MCF 10A (cell line): ENCODE measurements around the gene ZMYND15. TPM values are rescaled to one million over a fixed set of nuclear protein-coding genes. Genes with fewer than 3 reads are reported as not detected.

Experiments
- BruUV-seq: library from RNA; stranded (reverse); fragments of 400-500 nt; replicated peaks from 2 replicates; lab custom pipeline; 2021; lab: Mats Ljungman, UMichigan
- CTCF ChIA-PET: fragments of 300-600 bp; sonication (Branson Sonifier 250); formaldehyde crosslinking; extraction: SDS; loops from one replicate; lab custom pipeline; 2021; ENCODE audit warnings: antibody characterized with exemption, inconsistent platforms; lab: Yijun Ruan, JAX
- POLR2A ChIA-PET: fragments of 300-600, 350-650 bp; sonication (Branson Sonifier 250); formaldehyde crosslinking; extraction: SDS; loops from one replicate; lab custom pipeline; 2020; ENCODE audit warnings: antibody characterized with exemption, inconsistent platforms; lab: Yijun Ruan, JAX
- DNase-seq: peaks from one replicate; pipeline ENCODE4 v3.0.0-alpha.2; 2018; ENCODE audit not compliant: unreplicated experiment
- H3K27ac Mint-ChIP-seq: one replicate; pipeline ENCODE4 v1.8.0; 2022; ENCODE audit warnings: mild to moderate bottlenecking, low read depth, mixed read lengths; ENCODE audit not compliant: unreplicated experiment
- H3K27me3 Mint-ChIP-seq: one replicate; pipeline ENCODE4 v1.8.0; 2022; ENCODE audit warnings: mixed read lengths; ENCODE audit not compliant: insufficient read depth, unreplicated experiment
- H3K36me3 Mint-ChIP-seq: one replicate; pipeline ENCODE4 v1.8.0; 2022; ENCODE audit warnings: mild to moderate bottlenecking, moderate library complexity, mixed read lengths; ENCODE audit not compliant: insufficient read depth, unreplicated experiment
- H3K4me1 Mint-ChIP-seq: one replicate; pipeline ENCODE4 v1.8.0; 2022; ENCODE audit warnings: mixed read lengths; ENCODE audit not compliant: insufficient read depth, unreplicated experiment
- H3K4me3 Mint-ChIP-seq: one replicate; pipeline ENCODE4 v1.8.0; 2022; ENCODE audit warnings: mild to moderate bottlenecking, moderate library complexity, mixed read lengths; ENCODE audit not compliant: unreplicated experiment
- H3K9me3 Mint-ChIP-seq: one replicate; pipeline ENCODE4 v1.8.0; 2022; ENCODE audit warnings: mixed read lengths; ENCODE audit not compliant: unreplicated experiment
- intact Hi-C: fragments of 100-400 bp; cut with micrococcal nuclease; formaldehyde crosslinking; loops from 2 replicates; pipeline ENCODE4 v1.14.1; 2022
- total RNA-seq: library from RNA; stranded (reverse); gene quantifications from 2 replicates; pipeline ENCODE4 v1.2.3, GENCODE V29; 2022
- TF ChIP-seq, protein P1 (sequence below): fragments of 200-600 bp; IDR thresholded peaks from one replicate; pipeline ENCODE4 v1.8.0; 2022; ENCODE audit warnings: antibody characterized with exemption, mild to moderate bottlenecking; ENCODE audit not compliant: unreplicated experiment

The ZMYND15 gene
- total RNA-seq, 1 experiment from 2014 or later, result 1.8 TPM

DNA sequence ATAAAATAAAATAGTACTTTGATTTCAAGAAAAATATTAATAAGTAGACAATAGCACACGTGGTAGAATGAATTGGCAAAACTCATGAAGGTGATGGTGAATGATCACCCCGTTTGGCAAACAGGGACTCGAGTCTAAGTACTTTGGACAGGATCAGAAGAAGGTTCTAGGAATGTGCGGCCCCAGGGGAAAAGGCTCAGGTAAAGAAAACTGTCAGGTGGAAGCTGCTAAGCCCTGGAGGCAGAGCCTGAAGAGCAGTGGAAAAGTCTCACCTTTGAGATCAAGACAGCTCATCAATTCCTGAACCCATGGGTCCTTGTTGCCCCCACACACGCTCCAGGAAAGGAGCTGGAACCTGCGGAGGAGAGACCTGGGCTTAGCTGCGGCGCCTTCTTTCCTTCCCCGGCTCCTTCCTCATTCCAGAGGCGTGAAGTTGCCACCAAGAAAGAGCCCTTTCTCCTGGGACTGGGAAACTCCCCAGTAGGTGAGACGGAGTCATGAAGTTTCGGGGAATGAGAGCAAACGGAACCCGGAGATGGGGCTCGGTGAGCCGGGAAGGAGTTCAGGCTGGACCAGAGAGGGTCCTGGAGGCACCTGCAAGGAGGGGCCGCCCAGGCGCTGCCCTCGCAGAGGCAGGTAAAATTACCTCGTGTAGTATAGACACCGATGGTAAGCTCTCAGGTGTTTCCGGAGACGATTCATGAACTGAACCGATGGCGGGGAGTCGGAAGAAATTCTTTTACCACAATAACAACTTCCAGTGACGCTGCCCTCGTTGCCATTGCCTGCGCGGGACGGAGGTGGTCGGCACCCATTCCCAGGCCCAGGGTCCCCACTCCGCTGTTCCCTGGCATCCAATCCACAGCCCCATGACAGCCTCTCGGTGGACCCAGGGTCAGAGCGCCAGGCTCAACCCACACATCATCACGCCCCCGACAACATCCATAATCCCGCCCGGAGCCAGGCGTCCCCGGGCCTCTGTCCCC lies 1.2 kb upstream of the ZMYND15 start:
- TF ChIP-seq, protein P1, sequence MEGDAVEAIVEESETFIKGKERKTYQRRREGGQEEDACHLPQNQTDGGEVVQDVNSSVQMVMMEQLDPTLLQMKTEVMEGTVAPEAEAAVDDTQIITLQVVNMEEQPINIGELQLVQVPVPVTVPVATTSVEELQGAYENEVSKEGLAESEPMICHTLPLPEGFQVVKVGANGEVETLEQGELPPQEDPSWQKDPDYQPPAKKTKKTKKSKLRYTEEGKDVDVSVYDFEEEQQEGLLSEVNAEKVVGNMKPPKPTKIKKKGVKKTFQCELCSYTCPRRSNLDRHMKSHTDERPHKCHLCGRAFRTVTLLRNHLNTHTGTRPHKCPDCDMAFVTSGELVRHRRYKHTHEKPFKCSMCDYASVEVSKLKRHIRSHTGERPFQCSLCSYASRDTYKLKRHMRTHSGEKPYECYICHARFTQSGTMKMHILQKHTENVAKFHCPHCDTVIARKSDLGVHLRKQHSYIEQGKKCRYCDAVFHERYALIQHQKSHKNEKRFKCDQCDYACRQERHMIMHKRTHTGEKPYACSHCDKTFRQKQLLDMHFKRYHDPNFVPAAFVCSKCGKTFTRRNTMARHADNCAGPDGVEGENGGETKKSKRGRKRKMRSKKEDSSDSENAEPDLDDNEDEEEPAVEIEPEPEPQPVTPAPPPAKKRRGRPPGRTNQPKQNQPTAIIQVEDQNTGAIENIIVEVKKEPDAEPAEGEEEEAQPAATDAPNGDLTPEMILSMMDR, result no peak
- intact Hi-C loops, result no loop called here
- POLR2A ChIA-PET, result interaction anchor here (0.6 to 2.7 kb wide), 10 partner anchors 28 to 373 kb away, joined by 3 to 8 read pairs (median 4); partner anchors contain the start of genes ARRB2, CHRNE, PELP1 and ZNF232
- CTCF ChIA-PET, result interaction anchor here (0.6 to 1.2 kb wide), 6 partner anchors 45 to 196 kb away, joined by 3 to 4 read pairs (median 4); no protein-coding TSS in a partner anchor
- TSS peak; percentile 29 for BruUV-seq
- Mint-ChIP-seq H3K27ac (peak overlapping the region; percentile 76), H3K9me3 (no peaks in the 10 kb centered on the region), H3K27me3 (no peaks in the 10 kb centered on the region), H3K4me3 (peak overlapping the region; percentile 73), H3K36me3 (peaks cover 3% of the 10 kb centered on the region), H3K4me1 (peaks cover 30% of the 10 kb centered on the region)
- peak; percentile 45 for DNase-seq

DNA sequence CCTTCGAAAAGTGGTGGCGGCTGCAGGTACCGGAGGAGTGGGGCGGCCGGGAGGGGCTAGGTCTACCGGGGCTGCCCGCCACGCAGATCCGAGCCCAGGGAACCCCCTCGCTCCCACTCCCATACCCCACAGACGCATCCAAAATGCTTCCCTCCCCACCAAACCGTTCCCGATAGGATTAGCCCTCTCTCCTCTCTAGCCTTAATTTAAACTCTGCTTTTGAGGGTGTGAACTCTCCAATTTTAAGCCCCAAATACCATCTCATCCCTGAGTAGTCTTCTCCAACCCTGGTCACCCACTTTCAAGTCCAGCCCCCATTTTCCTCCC lies 355 bp downstream of the ZMYND15 start:
- POLR2A ChIA-PET, result interaction anchor here (1.0 to 2.7 kb wide), 5 partner anchors 30 to 226 kb away, joined by 3 to 8 read pairs (median 6); partner anchors contain the start of genes ARRB2, CHRNE and PELP1
- Mint-ChIP-seq H3K27me3 (no peaks in the 10 kb centered on the region), H3K27ac (peak overlapping the region; percentile 40), H3K4me3 (peak overlapping the region; percentile 73), H3K4me1 (peaks cover 29% of the 10 kb centered on the region), H3K9me3 (no peaks in the 10 kb centered on the region), H3K36me3 (no peaks in the 10 kb centered on the region)
- no peak for DNase-seq
- CTCF ChIA-PET, result interaction anchor here (0.6 kb wide), 1 partner anchor 81 kb away, joined by 5 read pairs; no protein-coding TSS in a partner anchor
- TF ChIP-seq, protein P1, result no peak
- no TSS peak for BruUV-seq
- intact Hi-C loops, result no loop called here

DNA sequence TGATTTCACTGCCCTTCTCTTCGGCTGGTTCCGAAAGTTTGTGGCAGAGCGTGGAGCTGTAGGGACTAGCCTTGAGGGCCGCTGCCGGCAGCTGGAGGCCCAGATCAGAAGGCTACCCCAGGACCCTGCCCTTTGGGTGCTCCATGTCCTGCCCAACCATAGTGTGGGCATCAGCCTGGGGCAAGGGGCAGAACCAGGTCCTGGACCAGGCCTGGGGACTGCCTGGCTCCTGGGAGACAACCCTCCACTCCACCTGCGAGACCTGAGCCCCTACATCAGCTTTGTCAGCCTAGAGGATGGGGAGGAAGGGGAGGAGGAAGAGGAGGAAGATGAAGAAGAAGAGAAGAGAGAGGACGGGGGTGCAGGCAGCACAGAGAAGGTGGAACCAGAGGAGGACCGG lies 951 bp downstream of the ZMYND15 start:
- no TSS peak for BruUV-seq
- peak overlapping the region; percentile 73 for H3K4me3 Mint-ChIP-seq
- no peaks in the 10 kb centered on the region for H3K27me3 Mint-ChIP-seq
- TF ChIP-seq, protein P1, result no peak
- DNase-seq, result no peak
- H3K4me1 Mint-ChIP-seq, result peaks cover 24% of the 10 kb centered on the region
- peak overlapping the region; percentile 40 for H3K27ac Mint-ChIP-seq
- H3K36me3 Mint-ChIP-seq, result no peaks in the 10 kb centered on the region
- intact Hi-C loops, result no loop called here
- POLR2A ChIA-PET, result interaction anchor here (0.7 to 1.2 kb wide), 2 partner anchors 23 to 49 kb away, joined by 3 to 5 read pairs; no protein-coding TSS in a partner anchor
- CTCF ChIA-PET, result interaction anchor here (0.6 kb wide), 1 partner anchor 80 kb away, joined by 5 read pairs; no protein-coding TSS in a partner anchor
- no peaks in the 10 kb centered on the region for H3K9me3 Mint-ChIP-seq

DNA sequence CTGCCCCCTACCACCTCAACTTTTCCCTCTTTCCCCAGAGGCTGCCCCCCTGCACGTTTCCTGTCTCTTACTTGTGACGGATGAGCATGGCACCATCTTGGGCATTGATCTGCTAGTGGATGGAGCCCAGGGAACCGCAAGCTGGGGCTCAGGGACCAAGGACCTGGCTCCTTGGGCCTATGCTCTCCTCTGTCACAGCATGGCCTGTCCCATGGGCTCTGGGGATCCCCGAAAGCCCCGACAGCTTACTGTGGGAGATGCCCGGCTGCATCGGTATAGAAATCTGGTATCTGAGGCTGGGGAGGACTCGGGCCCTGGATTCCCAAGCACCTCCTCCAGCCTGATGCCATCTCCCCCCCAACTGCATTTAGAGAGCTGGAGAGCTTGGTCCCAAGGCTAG lies 1.9 kb downstream of the ZMYND15 start:
- Mint-ChIP-seq H3K9me3 (no peaks in the 10 kb centered on the region), H3K27me3 (no peaks in the 10 kb centered on the region), H3K4me3 (no peak overlapping the region), H3K27ac (no peak overlapping the region), H3K36me3 (no peaks in the 10 kb centered on the region), H3K4me1 (peaks cover 16% of the 10 kb centered on the region)
- no peak for DNase-seq
- intact Hi-C loops, result no loop called here
- CTCF ChIA-PET, result interaction anchor here (0.5 kb wide), 1 partner anchor 50 kb away, joined by 3 read pairs; no protein-coding TSS in a partner anchor
- TF ChIP-seq, protein P1, result no peak
- BruUV-seq, result no TSS peak
- POLR2A ChIA-PET, result interaction anchor here (0.7 kb wide), 4 partner anchors 38 to 225 kb away, joined by 3 to 4 read pairs (median 3); no protein-coding TSS in a partner anchor
